Measurements from ENCODE around the gene AASDHPPT.

DNA sequence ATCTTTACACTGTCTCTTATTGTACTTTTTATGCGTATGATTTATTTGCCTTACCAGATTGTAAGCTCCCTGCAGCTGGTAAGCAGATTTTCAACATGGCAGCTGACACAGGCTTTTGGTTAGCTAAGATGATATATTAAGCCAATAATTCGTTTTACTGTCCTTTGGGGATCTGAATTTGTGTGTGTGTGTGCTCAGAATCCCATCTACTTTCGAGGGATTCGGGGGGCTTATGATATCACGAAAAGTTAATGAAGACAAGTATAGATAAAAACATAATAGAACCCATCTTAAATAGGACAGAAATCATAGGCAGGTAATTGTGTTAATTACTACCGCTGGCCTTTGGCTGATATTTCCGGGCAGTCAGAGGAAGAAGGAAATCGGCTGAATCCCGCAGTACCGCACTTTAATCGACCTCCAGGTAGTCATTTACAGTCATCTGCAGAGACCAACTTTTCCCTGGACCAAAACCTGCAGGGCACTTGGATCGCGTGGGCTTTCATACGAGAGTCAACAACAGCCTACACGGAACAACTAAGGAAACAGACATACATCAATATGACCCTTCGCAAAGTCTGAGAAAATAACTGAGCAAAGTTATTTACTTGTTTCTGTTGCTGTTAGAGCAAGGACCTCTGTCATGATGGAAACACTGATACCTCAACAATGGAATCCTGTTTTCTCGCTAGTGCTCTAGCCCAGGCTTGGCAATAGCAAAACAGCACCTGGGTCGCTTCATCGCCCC is 1.1 kb upstream of the AASDHPPT start:
- TF ChIP-seq POLR2AphosphoS5 (IDR thresholded peaks at IDR 0.05; ENCODE audit: borderline replicate concordance, low read depth, low read length) (no peak), EZH2 (IDR thresholded peaks at IDR 0.05) (no peak), FOXP2 (optimal IDR thresholded peaks at IDR 0.05; ENCODE audit: control extremely low read depth, extremely low read length, insufficient read depth) (no peak)
